Erythroblast (primary cell): ENCODE measurements around the gene RBBP6.
A peak's percentile ranks its signal among the peaks of the same experiment; 100 is the strongest.
"Not testable (repeated sequence)": the region's sequence is repeated elsewhere in the genome, so short reads cannot be mapped to it uniquely, and the experiment has no call there.

Experiments used
- DNase-seq, 2 experiments: peaks; one replicate each; lab custom pipeline; 2025; lab: John Stamatoyannopoulos, UW
- GATA1 ChIP-seq: IDR thresholded peaks from 2 replicates; pipeline ENCODE4 v1.6.1; 2011; ENCODE audit warnings: low read depth, mild to moderate bottlenecking, control low read depth, low read length, moderate library complexity
- POLR2A ChIP-seq: IDR thresholded peaks from 2 replicates; pipeline ENCODE4 v1.6.1; 2011; ENCODE audit warnings: mild to moderate bottlenecking, low read length

Gene RBBP6

DNA sequence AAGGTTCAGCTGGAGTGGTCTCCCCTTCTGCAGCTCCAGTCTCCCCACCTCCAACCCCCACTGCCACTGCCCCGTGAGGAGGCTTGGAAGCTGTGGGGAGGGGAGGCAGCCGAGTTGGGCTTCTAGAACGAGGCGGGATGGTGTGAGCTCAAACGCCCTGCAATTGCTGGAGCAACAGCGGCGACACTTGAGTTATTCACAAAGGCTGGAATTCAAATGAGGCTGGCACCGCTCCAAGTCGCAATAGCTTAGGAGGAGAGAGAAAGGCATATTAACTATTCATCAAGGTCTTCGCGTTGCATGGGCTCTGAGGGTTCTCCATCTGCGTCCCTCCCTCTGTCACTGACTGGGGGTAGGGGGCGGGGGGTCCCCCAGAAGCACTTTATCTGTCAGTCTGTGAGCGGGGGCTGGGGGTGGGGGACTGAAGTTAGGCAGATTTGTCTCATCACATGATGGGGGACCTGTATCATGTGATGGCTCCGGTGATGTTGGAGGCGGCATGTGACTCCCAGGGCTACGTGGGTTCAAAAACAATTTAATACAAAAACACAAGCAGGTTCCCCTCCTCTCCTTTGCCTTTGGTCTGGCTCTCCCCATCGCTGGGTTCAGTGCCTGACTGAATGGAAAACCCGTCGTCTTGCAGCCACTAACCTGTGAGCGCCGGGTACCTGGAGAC is 70.5 kb downstream of the RBBP6 start:
- peak; percentile 24 to 30 for DNase-seq
- TF ChIP-seq POLR2A (no peak), GATA1 (no peak)

GRCh38 chr16:24610416-24610755 is 71.0 kb downstream of the RBBP6 start:
- TF ChIP-seq POLR2A (no peak), GATA1 (no peak)
- DNase-seq, result no peak

DNA sequence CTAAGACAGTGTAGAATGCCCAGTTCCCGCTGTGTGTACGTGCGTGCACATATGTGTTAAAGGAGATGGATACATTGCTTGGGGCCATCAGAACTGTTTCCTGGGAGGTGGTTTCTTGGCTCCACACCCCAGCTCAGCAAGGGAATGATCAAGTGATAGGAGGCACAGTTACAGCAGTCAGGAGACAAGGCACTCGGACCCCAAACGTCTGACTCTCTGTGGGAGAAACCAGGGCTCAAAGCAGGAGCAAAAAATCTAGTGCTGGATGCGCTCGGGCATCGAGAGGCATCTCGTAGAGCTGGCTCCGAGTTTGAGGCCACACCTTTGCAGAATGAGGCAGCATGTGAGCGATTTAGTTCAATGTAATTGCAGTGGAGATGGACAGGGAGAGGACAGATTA is 71.9 kb downstream of the RBBP6 start:
- TF ChIP-seq GATA1, result no peak
- no peak for TF ChIP-seq POLR2A
- DNase-seq, result no peak

DNA sequence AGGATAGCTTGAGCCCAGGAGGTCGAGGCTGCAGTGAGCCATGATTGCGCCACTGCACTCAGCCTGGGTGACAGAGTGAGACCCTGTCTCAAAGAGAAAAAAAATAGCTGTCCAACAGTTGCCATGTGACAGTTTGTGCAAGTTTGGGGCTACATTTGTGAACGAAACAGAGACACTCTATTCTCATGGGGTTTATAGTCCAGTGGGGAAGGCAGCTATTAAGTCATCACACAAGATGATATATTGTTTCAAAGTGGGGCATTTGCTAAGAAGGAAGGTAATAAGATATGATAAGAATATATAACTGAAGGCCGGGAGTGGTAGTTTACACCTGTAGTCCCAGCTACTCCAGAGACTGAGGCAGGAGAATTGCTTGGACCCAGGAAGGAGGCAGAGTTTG is 73.3 kb downstream of the RBBP6 start:
- TF ChIP-seq POLR2A, result no peak
- TF ChIP-seq GATA1, result no peak
- DNase-seq, result no peak

DNA sequence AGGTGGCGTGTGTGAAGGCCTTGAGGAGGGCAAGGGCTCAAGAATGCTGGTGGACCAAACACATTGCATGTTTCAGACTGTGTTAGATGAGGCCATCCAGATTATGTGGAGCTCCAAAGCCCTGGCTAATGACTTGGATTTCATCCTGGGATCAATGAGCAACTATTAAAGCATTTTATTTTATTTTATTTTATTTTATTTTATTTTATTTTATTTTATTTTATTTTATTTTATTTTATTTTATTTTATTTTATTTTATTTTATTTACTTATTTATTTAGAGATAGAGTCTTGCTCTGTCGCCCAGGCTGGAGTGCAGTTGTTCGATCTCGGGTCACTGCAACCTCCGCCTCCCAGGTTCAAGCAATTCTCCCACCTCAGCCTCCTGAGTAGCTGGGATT is 73.9 kb downstream of the RBBP6 start:
- not testable (repeated sequence) for DNase-seq

GRCh38 chr16:24617502-24617901 is 78.1 kb downstream of the RBBP6 start:
- TF ChIP-seq POLR2A, result no peak
- no peak for TF ChIP-seq GATA1

More at GRCh38 chr16:24617502-24617901, 78.1 kb downstream of the RBBP6 start:
- DNase-seq, result no peak
